ENCODE results near the gene RGS8. TPM values are rescaled to one million over a fixed set of nuclear protein-coding genes. Genes with fewer than 3 reads are reported as not detected.

The RGS8 gene
- total RNA-seq, 1 donor: not detected

- DNase-seq (ENCODE audit: low read depth): no peak
- TF ChIP-seq CTCF (IDR thresholded peaks at IDR 0.05; ENCODE audit: insufficient read depth, low read length): no peak
- H3K4me3 ChIP-seq (ENCODE audit: low read depth, low read length): no peak overlapping the region
Observed at GRCh38 chr1:182656842-182657397, 27.5 kb downstream of the RGS8 start.

GRCh38 chr1:182653986-182654385, 30.4 kb downstream of the RGS8 start:
- TF ChIP-seq CTCF (IDR thresholded peaks at IDR 0.05; ENCODE audit: insufficient read depth, low read length): no peak
- H3K4me3 ChIP-seq (ENCODE audit: low read depth, low read length): no peak overlapping the region
- DNase-seq (ENCODE audit: low read depth): no peak

- no peak overlapping the region for H3K4me3 ChIP-seq (ENCODE audit: low read depth, low read length)
- TF ChIP-seq CTCF (IDR thresholded peaks at IDR 0.05; ENCODE audit: insufficient read depth, low read length): no peak
- DNase-seq (ENCODE audit: low read depth): no peak
Observed at GRCh38 chr1:182652933-182653332, 31.5 kb downstream of the RGS8 start.

- TF ChIP-seq CTCF (IDR thresholded peaks at IDR 0.05; ENCODE audit: insufficient read depth, low read length): no peak
- no peak overlapping the region for H3K4me3 ChIP-seq (ENCODE audit: low read depth, low read length)
- no peak for DNase-seq (ENCODE audit: low read depth)
Observed at GRCh38 chr1:182651339-182651724, 33.1 kb downstream of the RGS8 start.

GRCh38 chr1:182650678-182651338, 33.6 kb downstream of the RGS8 start:
- no peak overlapping the region for H3K4me3 ChIP-seq (ENCODE audit: low read depth, low read length)
- no peak for DNase-seq (ENCODE audit: low read depth)
- no peak for TF ChIP-seq CTCF (IDR thresholded peaks at IDR 0.05; ENCODE audit: insufficient read depth, low read length)

- no peak for TF ChIP-seq CTCF (IDR thresholded peaks at IDR 0.05; ENCODE audit: insufficient read depth, low read length)
- DNase-seq (ENCODE audit: low read depth): no peak
- no peak overlapping the region for H3K4me3 ChIP-seq (ENCODE audit: low read depth, low read length)
Observed at GRCh38 chr1:182649041-182649440, 35.3 kb downstream of the RGS8 start.

GRCh38 chr1:182646739-182647138, 37.6 kb downstream of the RGS8 start:
- H3K4me3 ChIP-seq (ENCODE audit: low read depth, low read length): no peak overlapping the region
- TF ChIP-seq CTCF (IDR thresholded peaks at IDR 0.05; ENCODE audit: insufficient read depth, low read length): no peak

More at GRCh38 chr1:182646739-182647138, 37.6 kb downstream of the RGS8 start:
- DNase-seq (ENCODE audit: low read depth): no peak
